ENCODE results near the gene UGT1A9. TPM values are rescaled to one million over a fixed set of nuclear protein-coding genes. Genes with fewer than 3 reads are reported as not detected.
"Not testable (repeated sequence)": the region's sequence is repeated elsewhere in the genome, so short reads cannot be mapped to it uniquely, and the experiment has no call there.

Gene UGT1A9
- total and polyA plus RNA-seq, 2 donors, result 0.09 to 0.27 TPM

GRCh38 chr2:233718552-233718951, 46.9 kb downstream of the UGT1A9 start, which contains the start of gene UGT1A4:
Gene UGT1A4 (plus strand): TSS chr2:233718736. CDS start chr2:233718821, 85 bp downstream.
- no peak within 1 kb of the TSS for H3K4me3 ChIP-seq (ENCODE audit: low read length in 2 of 2)
- no peaks in the 10 kb centered on the region for H3K9me3 ChIP-seq (ENCODE audit: control insufficient read depth in 2 of 2, insufficient read depth in 1 of 2, low read length in 1 of 2)
- no peak for DNase-seq (ENCODE audit: low read depth in 6 of 9, low spot score in 9 of 9)
- H3K27me3 ChIP-seq (ENCODE audit: control insufficient read depth in 2 of 2, insufficient read depth in 1 of 2, low read length in 1 of 2), result peaks cover 2 to 4% of the 10 kb centered on the region in 2 donors
- H3K27ac ChIP-seq (ENCODE audit: low read depth in 1 of 2, low read length in 1 of 2), result no peak within 1 kb of the TSS
- H3K36me3 ChIP-seq (ENCODE audit: control insufficient read depth in 2 of 2, insufficient read depth in 2 of 2, low read length in 1 of 2), result no peaks in the 10 kb centered on the region
- WGBS, result 96% methylated on average over 7 of the region's 7 CpGs
- peaks cover 0 to under 1% of the 10 kb centered on the region in 2 donors for H3K4me1 ChIP-seq (ENCODE audit: control insufficient read depth in 2 of 2, insufficient read depth in 2 of 2, low read length in 2 of 2)

DNA sequence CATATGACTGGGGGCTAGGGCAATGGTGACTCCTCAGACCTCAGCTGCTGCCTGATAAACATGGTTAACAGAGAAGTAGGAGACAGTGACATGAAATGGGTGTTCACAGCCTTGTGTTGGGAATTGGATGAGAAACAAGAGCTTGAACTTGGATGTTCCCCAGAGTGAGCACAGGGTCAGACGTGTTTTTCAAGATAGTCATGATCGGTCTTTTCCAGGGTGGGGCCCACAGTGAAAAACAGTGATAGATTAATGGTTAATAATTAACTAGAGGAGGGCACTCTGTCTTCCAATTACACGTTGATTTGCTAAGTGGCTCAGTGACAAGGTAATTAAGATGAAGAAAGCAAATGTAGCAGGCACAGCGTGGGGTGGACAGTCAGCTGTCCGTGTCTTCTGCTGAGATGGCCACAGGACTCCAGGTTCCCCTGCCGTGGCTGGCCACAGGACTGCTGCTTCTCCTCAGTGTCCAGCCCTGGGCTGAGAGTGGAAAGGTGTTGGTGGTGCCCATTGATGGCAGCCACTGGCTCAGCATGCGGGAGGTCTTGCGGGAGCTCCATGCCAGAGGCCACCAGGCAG, 57.1 kb downstream of the UGT1A9 start, which contains the start of gene UGT1A3:
UGT1A3 (plus strand) TSS at position 320 of the 579 bp plus-strand sequence; CDS start at position 405, 85 bp downstream.
- 90% methylated on average over 8 of the region's 8 CpGs for WGBS
- no peak for DNase-seq (ENCODE audit: low read depth in 6 of 9, low spot score in 9 of 9)
- Histone ChIP-seq H3K27me3 (ENCODE audit: control insufficient read depth in 2 of 2, insufficient read depth in 1 of 2, low read length in 1 of 2) (no peaks in the 10 kb centered on the region), H3K4me3 (ENCODE audit: low read length in 2 of 2) (no peak within 1 kb of the TSS), H3K4me1 (ENCODE audit: control insufficient read depth in 2 of 2, insufficient read depth in 2 of 2, low read length in 2 of 2) (no peaks in the 10 kb centered on the region), H3K27ac (ENCODE audit: low read depth in 1 of 2, low read length in 1 of 2) (no peak within 1 kb of the TSS), H3K36me3 (ENCODE audit: control insufficient read depth in 2 of 2, insufficient read depth in 2 of 2, low read length in 1 of 2) (no peaks in the 10 kb centered on the region), H3K9me3 (ENCODE audit: control insufficient read depth in 2 of 2, insufficient read depth in 1 of 2, low read length in 1 of 2) (no peaks in the 10 kb centered on the region)

DNA sequence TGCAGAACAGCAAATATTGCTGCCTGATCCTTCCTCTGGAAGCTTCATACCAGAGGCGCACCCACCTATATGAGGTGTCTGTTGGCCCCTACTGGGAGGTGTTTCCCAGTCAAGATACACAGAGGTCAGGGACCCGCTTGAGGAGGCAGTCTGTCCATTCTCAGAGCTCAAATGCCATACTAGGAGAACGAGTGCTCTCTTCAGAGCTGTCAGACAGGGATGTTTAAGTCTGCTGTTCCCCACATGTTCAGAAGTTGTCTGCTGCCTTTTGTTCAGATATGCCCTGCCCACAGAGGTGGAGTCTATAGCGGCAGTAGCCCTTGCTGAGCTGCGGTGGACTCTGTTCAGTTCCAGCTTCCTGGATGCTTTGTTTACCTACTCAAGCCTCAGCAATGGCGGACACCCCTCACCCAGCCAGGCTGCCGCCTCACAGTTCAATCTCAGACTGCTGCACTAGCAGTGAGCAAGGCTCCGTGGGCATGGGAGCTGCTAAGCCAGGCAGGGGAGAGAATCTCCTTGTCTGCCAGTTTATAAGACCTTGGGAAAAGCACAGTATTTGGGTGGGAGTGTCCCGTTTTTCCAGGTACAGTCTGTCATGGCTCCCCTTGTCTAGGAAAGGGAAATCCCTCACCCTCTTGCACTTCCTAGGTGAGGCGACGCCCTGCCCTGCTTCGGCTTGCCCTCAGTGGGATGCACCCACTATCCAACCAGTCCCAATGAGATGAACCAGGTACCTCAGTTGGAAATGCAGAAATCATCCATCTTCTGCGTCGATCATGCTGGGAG, 65.4 kb downstream of the UGT1A9 start:
- H3K36me3 ChIP-seq (ENCODE audit: control insufficient read depth in 2 of 2, insufficient read depth in 2 of 2, low read length in 1 of 2), result not testable (repeated sequence)

DNA sequence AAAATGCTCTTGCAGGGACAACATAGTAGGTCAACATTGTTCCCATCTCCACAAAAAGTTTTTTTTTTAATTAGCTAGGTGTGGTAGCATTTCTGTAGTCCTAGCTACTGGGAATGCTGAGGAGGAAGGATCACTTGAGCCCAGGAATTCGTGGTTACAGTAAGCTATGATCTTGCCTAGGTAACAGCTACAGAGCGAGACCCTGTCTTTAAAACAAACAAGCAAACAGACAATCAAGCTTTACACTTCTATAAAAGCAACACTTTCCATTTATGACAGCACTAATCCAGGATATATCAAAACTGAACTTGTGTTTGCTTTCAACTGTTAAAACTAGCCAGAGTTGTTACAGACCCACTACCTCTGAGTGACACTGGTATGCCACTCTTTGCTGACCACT, 69.2 kb downstream of the UGT1A9 start:
- no peak overlapping the region for H3K4me3 ChIP-seq (ENCODE audit: low read length in 2 of 2)
- H3K9me3 ChIP-seq (ENCODE audit: control insufficient read depth in 2 of 2, insufficient read depth in 1 of 2, low read length in 1 of 2), result no peaks in the 10 kb centered on the region
- no peaks in the 10 kb centered on the region for H3K36me3 ChIP-seq (ENCODE audit: control insufficient read depth in 2 of 2, insufficient read depth in 2 of 2, low read length in 1 of 2)
- H3K4me1 ChIP-seq (ENCODE audit: control insufficient read depth in 2 of 2, insufficient read depth in 2 of 2, low read length in 2 of 2), result no peaks in the 10 kb centered on the region
- H3K27ac ChIP-seq (ENCODE audit: low read depth in 1 of 2, low read length in 1 of 2), result no peak overlapping the region
- WGBS, result 81% methylated on average over 2 of the region's 2 CpGs
- H3K27me3 ChIP-seq (ENCODE audit: control insufficient read depth in 2 of 2, insufficient read depth in 1 of 2, low read length in 1 of 2), result peaks cover 0 to 2% of the 10 kb centered on the region in 2 donors
- no peak for DNase-seq (ENCODE audit: low read depth in 6 of 9, low spot score in 9 of 9)

More for the DNA sequence above, 65.4 kb downstream of the UGT1A9 start:
- WGBS, result 92% methylated on average over 14 of the region's 14 CpGs
- not testable (repeated sequence) for H3K4me1 ChIP-seq (ENCODE audit: control insufficient read depth in 2 of 2, insufficient read depth in 2 of 2, low read length in 2 of 2); H3K9me3 ChIP-seq (ENCODE audit: control insufficient read depth in 2 of 2, insufficient read depth in 1 of 2, low read length in 1 of 2); H3K4me3 ChIP-seq (ENCODE audit: low read length in 2 of 2); DNase-seq (ENCODE audit: low read depth in 6 of 9, low spot score in 9 of 9); H3K27ac ChIP-seq (ENCODE audit: low read depth in 1 of 2, low read length in 1 of 2); H3K27me3 ChIP-seq (ENCODE audit: control insufficient read depth in 2 of 2, insufficient read depth in 1 of 2, low read length in 1 of 2)

DNA sequence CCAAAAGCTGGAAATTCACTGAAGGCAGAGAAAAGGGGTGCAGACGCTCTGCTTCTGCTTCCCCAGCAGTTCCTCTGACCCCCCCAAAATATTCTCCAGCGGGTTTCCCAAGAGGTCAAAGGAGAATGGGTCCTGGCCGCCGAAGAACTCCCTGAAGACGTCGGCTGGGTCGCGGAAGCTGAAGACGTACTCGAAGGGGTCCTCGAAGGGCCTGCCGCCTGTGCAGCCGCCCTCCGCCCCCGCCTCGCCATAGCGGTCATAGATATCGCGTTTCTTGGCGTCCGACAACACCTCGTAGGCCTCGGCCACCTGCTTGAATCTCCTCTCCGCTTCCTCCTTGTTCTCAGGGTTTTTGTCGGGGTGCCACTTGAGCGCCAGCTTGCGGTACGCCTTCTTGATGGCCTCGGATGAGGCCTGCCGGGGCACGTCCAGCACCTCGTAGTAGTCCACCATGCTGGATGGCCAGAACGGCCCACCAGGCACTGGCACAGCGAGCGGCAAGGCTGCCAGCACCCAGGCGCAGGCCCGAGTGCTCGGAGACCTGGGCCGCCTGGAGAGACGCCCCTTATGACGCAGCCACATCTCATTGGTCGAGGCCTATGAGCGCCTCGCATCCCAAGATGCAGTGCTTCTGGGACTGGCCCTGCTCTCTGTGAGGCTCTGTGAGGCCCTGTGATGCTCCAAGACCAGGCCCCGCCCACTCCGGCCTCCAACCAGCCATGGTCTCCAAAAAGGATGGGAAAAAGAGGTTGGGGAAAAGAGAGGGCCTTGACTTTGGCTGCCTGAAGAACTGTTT, 72.0 kb downstream of the UGT1A9 start:
- WGBS, result 97% methylated on average over 45 of the region's 46 CpGs

GRCh38 chr2:233745073-233745755, 73.5 kb downstream of the UGT1A9 start:
- no peak for DNase-seq (ENCODE audit: low read depth in 6 of 9, low spot score in 9 of 9)
- H3K36me3 ChIP-seq (ENCODE audit: control insufficient read depth in 2 of 2, insufficient read depth in 2 of 2, low read length in 1 of 2), result no peaks in the 10 kb centered on the region
- 92% methylated on average over 5 of the region's 5 CpGs for WGBS

More for the DNA sequence above, 72.0 kb downstream of the UGT1A9 start:
- Histone ChIP-seq H3K9me3 (ENCODE audit: control insufficient read depth in 2 of 2, insufficient read depth in 1 of 2, low read length in 1 of 2) (no peaks in the 10 kb centered on the region), H3K27me3 (ENCODE audit: control insufficient read depth in 2 of 2, insufficient read depth in 1 of 2, low read length in 1 of 2) (peaks cover 0 to 2% of the 10 kb centered on the region in 2 donors), H3K27ac (ENCODE audit: low read depth in 1 of 2, low read length in 1 of 2) (no peak overlapping the region), H3K36me3 (ENCODE audit: control insufficient read depth in 2 of 2, insufficient read depth in 2 of 2, low read length in 1 of 2) (no peaks in the 10 kb centered on the region), H3K4me3 (ENCODE audit: low read length in 2 of 2) (no peak overlapping the region), H3K4me1 (ENCODE audit: control insufficient read depth in 2 of 2, insufficient read depth in 2 of 2, low read length in 2 of 2) (no peaks in the 10 kb centered on the region)
- no peak for DNase-seq (ENCODE audit: low read depth in 6 of 9, low spot score in 9 of 9)

GRCh38 chr2:233745838-233746237, 74.1 kb downstream of the UGT1A9 start:
- not testable (repeated sequence) for DNase-seq (ENCODE audit: low read depth in 6 of 9, low spot score in 9 of 9); H3K27me3 ChIP-seq (ENCODE audit: control insufficient read depth in 2 of 2, insufficient read depth in 1 of 2, low read length in 1 of 2); H3K36me3 ChIP-seq (ENCODE audit: control insufficient read depth in 2 of 2, insufficient read depth in 2 of 2, low read length in 1 of 2); H3K9me3 ChIP-seq (ENCODE audit: control insufficient read depth in 2 of 2, insufficient read depth in 1 of 2, low read length in 1 of 2); H3K4me3 ChIP-seq (ENCODE audit: low read length in 2 of 2); H3K27ac ChIP-seq (ENCODE audit: low read depth in 1 of 2, low read length in 1 of 2); H3K4me1 ChIP-seq (ENCODE audit: control insufficient read depth in 2 of 2, insufficient read depth in 2 of 2, low read length in 2 of 2)
- WGBS, result 95% methylated on average over 2 of the region's 2 CpGs

More at GRCh38 chr2:233745073-233745755, 73.5 kb downstream of the UGT1A9 start:
- H3K27me3 ChIP-seq (ENCODE audit: control insufficient read depth in 2 of 2, insufficient read depth in 1 of 2, low read length in 1 of 2), result peaks cover 0 to 2% of the 10 kb centered on the region in 2 donors
- H3K4me1 ChIP-seq (ENCODE audit: control insufficient read depth in 2 of 2, insufficient read depth in 2 of 2, low read length in 2 of 2), result no peaks in the 10 kb centered on the region
- H3K4me3 ChIP-seq (ENCODE audit: low read length in 2 of 2), result no peak overlapping the region
- H3K27ac ChIP-seq (ENCODE audit: low read depth in 1 of 2, low read length in 1 of 2), result no peak overlapping the region
- no peaks in the 10 kb centered on the region for H3K9me3 ChIP-seq (ENCODE audit: control insufficient read depth in 2 of 2, insufficient read depth in 1 of 2, low read length in 1 of 2)

DNA sequence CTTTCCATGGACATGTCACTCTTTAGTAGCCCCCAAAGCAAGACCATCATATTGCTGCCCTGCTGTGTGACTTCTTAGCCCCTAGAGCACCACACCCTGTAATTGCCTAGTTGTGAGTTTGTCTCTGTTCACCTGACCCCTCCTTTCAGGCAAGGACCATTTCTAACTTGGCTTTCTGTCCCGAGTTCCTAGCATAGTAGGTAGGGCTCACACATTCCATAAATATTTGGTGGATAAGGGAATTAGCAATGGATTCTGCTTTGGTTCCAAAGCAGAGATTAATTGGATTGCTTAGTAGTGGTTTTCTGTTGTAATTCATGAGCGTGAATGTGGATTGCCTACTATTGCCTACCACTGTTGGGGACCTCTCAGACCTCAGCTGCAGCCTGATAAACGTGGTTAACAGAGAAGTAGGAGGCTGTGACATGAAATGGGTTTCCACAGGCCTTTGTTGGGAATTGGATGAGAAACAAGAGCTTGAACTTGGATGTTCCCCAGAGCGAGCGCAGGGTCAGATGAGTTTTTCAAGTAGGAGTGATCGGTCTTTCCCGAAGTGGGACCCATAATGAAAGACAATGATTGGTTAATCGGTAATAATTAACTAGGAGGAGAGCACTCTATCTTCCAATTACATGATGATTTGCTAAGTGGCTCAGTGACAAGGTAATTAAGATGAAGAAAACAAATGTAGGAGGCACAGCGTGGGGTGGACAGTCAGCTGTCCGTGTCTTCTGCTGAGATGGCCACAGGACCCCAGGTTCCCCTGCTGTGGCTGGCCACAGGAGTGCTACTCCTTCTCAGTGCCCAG, 75.0 kb downstream of the UGT1A9 start:
- no peak for DNase-seq (ENCODE audit: low read depth in 6 of 9, low spot score in 9 of 9)
- H3K27me3 ChIP-seq (ENCODE audit: control insufficient read depth in 2 of 2, insufficient read depth in 1 of 2, low read length in 1 of 2), result peaks cover 0 to 2% of the 10 kb centered on the region in 2 donors
- H3K4me3 ChIP-seq (ENCODE audit: low read length in 2 of 2), result no peak overlapping the region
- no peak overlapping the region for H3K27ac ChIP-seq (ENCODE audit: low read depth in 1 of 2, low read length in 1 of 2)
- WGBS, result 80% methylated on average over 10 of the region's 10 CpGs
- peaks cover 0 to 9% of the 10 kb centered on the region in 2 donors for H3K9me3 ChIP-seq (ENCODE audit: control insufficient read depth in 2 of 2, insufficient read depth in 1 of 2, low read length in 1 of 2)
- no peaks in the 10 kb centered on the region for H3K36me3 ChIP-seq (ENCODE audit: control insufficient read depth in 2 of 2, insufficient read depth in 2 of 2, low read length in 1 of 2)
- no peaks in the 10 kb centered on the region for H3K4me1 ChIP-seq (ENCODE audit: control insufficient read depth in 2 of 2, insufficient read depth in 2 of 2, low read length in 2 of 2)

Data from thymus (tissue), 11 donors.